GM10847 (cell line): ENCODE results near the gene KLHDC10.

Experiments used
- POLR2A ChIP-seq: IDR thresholded peaks from 2 replicates; pipeline ENCODE4 v1.6.1; 2011; ENCODE audit not compliant: insufficient read length; ENCODE audit errors: extremely low read depth

KLHDC10 gene

GRCh38 chr7:130134726-130135125, 64.4 kb downstream of the KLHDC10 start:
- no peak for TF ChIP-seq POLR2A

- TF ChIP-seq POLR2A, result no peak
Measured at GRCh38 chr7:130135208-130136205, 65.2 kb downstream of the KLHDC10 start.

- no peak for TF ChIP-seq POLR2A
Measured at GRCh38 chr7:130136579-130137167, 66.3 kb downstream of the KLHDC10 start.

GRCh38 chr7:130137207-130137606, 66.9 kb downstream of the KLHDC10 start:
- TF ChIP-seq POLR2A, result no peak

- TF ChIP-seq POLR2A, result no peak
Measured at GRCh38 chr7:130139193-130139960, 69.0 kb downstream of the KLHDC10 start.

- TF ChIP-seq POLR2A, result no peak
Measured at GRCh38 chr7:130140551-130141160, 70.3 kb downstream of the KLHDC10 start.

- peak; percentile 25 for TF ChIP-seq POLR2A
Measured at GRCh38 chr7:130141161-130141883, 71.0 kb downstream of the KLHDC10 start.

GRCh38 chr7:130141884-130142653, 71.7 kb downstream of the KLHDC10 start:
- no peak for TF ChIP-seq POLR2A

- TF ChIP-seq POLR2A, result no peak
Measured at GRCh38 chr7:130142654-130143333, 72.5 kb downstream of the KLHDC10 start.

GRCh38 chr7:130143334-130143732, 73.0 kb downstream of the KLHDC10 start:
- TF ChIP-seq POLR2A, result no peak

- no peak for TF ChIP-seq POLR2A
Measured at GRCh38 chr7:130143986-130144311, 73.6 kb downstream of the KLHDC10 start.

- TF ChIP-seq POLR2A, result no peak
Measured at GRCh38 chr7:130144312-130145171, 74.2 kb downstream of the KLHDC10 start.
